Endothelial cell of umbilical vein (primary cell): ENCODE data around the gene SLC13A1. TPM values are rescaled to one million over a fixed set of nuclear protein-coding genes. Genes with fewer than 3 reads are reported as not detected.

Source experiments
- BruUV-seq: library from RNA; stranded (reverse); fragments of 400-500 nt; replicated peaks from 2 replicates; lab custom pipeline; 2021; lab: Mats Ljungman, UMichigan
- CTCF ChIA-PET: fragments of 300-600, 350-600 bp; sonication (Branson Sonifier 250); formaldehyde crosslinking; loops from one replicate; lab custom pipeline; 2021; ENCODE audit warnings: antibody characterized with exemption, inconsistent platforms; lab: Charles Lee
- POLR2A ChIA-PET: fragments of 300-600, 350-600 bp; sonication (Branson Sonifier 250); formaldehyde crosslinking; loops from one replicate; lab custom pipeline; 2021; ENCODE audit warnings: antibody characterized with exemption, inconsistent platforms; lab: Charles Lee
- DNase-seq: peaks from one replicate; pipeline ENCODE4 v3.0.0-alpha.2; 2011; ENCODE audit warnings: low read depth, low spot score
- FAIRE-seq: peaks from 2 replicates; lab custom pipeline; 2011; peaks lifted over from hg19 to GRCh38; lab: Jason Lieb, UNC
- H2AFZ ChIP-seq: 2 replicates; pipeline ENCODE4 v1.6.0; 2012; ENCODE audit warnings: low read depth, low read length, control low read depth, inconsistent platforms
- H3K27ac ChIP-seq: 2 replicates; pipeline ENCODE4 v1.5.1; 2011; ENCODE audit warnings: low read depth, mild to moderate bottlenecking, control low read depth, low read length, moderate library complexity; ENCODE audit not compliant: insufficient read depth
- H3K27me3 ChIP-seq, 2 experiments: 2 replicates each; pipeline versions ENCODE4 v1.6.0 to v1.6.1; 2011; ENCODE audit warnings: low read length in 2 of 2, mixed read lengths in 1 of 2; ENCODE audit not compliant: control insufficient read depth in 2 of 2, insufficient read depth in 2 of 2
- H3K36me3 ChIP-seq, 2 experiments: 2 replicates in 1 of 2; 3 replicates in 1 of 2; pipeline ENCODE4 v1.5.1; 2011; ENCODE audit warnings: low read length in 2 of 2, mild to moderate bottlenecking in 1 of 2, moderate library complexity in 1 of 2; ENCODE audit not compliant: control insufficient read depth in 2 of 2, insufficient read depth in 2 of 2; ENCODE audit errors: extremely low read depth in 1 of 2
- H3K4me1 ChIP-seq: 3 replicates; pipeline ENCODE4 v1.5.1; 2011; ENCODE audit warnings: mild to moderate bottlenecking, low read length; ENCODE audit not compliant: control insufficient read depth, insufficient read depth; ENCODE audit errors: extremely low read depth
- H3K4me2 ChIP-seq: 2 replicates; pipeline ENCODE4 v1.6.1; 2011; ENCODE audit warnings: low read length, control low read depth, mixed read lengths; ENCODE audit not compliant: insufficient read depth
- H3K4me3 ChIP-seq, 3 experiments: fragments of 200-600 bp in 1 of 3; sonication (generic), shearing (Covaris generic) in 1 of 3; replicated peaks in 1 of 3; 2 replicates each; pipeline ENCODE4 v1.5.1; 2011 to 2016; ENCODE audit warnings: control low read depth in 3 of 3, low read length in 3 of 3, mild to moderate bottlenecking in 2 of 3, inconsistent platforms in 1 of 3, low read depth in 1 of 3, moderate library complexity in 1 of 3; ENCODE audit not compliant: insufficient read depth in 1 of 3
- H3K79me2 ChIP-seq: 2 replicates; pipeline ENCODE4 v1.6.0; 2012; ENCODE audit warnings: low read length, inconsistent platforms; ENCODE audit not compliant: control insufficient read depth, insufficient read depth
- H3K9ac ChIP-seq: replicated peaks from 2 replicates; pipeline ENCODE3; 2011; ENCODE audit warnings: low read length, control low read depth; ENCODE audit not compliant: insufficient read depth; ENCODE audit errors: extremely low read depth
- H3K9me1 ChIP-seq: replicated peaks from 3 replicates; pipeline ENCODE4 v1.6.0; 2011; ENCODE audit warnings: mild to moderate bottlenecking, low read length; ENCODE audit not compliant: control insufficient read depth, insufficient read depth; ENCODE audit errors: extremely low read depth
- H3K9me3 ChIP-seq: replicated peaks from 2 replicates; pipeline ENCODE4 v1.5.1; 2012; ENCODE audit warnings: low read length, inconsistent platforms; ENCODE audit not compliant: control insufficient read depth, insufficient read depth
- H4K20me1 ChIP-seq: replicated peaks from 2 replicates; pipeline ENCODE3; 2011; ENCODE audit warnings: mild to moderate bottlenecking, low read length; ENCODE audit not compliant: control insufficient read depth, insufficient read depth; ENCODE audit errors: extremely low read depth
- EZH2 ChIP-seq: IDR thresholded peaks from 2 replicates; pipeline ENCODE4 v1.6.1; 2012; ENCODE audit warnings: borderline replicate concordance, low read depth, mild to moderate bottlenecking, moderate library complexity, low read length, inconsistent platforms; ENCODE audit not compliant: severe bottlenecking
- FOS ChIP-seq: IDR thresholded peaks from 2 replicates; pipeline ENCODE4 v1.6.1; 2011; ENCODE audit warnings: mild to moderate bottlenecking, low read length, moderate library complexity, borderline replicate concordance; ENCODE audit not compliant: insufficient read depth
- GATA2 ChIP-seq: IDR thresholded peaks from 2 replicates; pipeline ENCODE4 v1.7.0; 2011; ENCODE audit warnings: low read depth, mild to moderate bottlenecking, moderate library complexity, mixed read lengths, low read length; ENCODE audit not compliant: insufficient read length, insufficient read depth
- JUN ChIP-seq: IDR thresholded peaks from 2 replicates; pipeline ENCODE4 v1.6.1; 2011; ENCODE audit warnings: borderline replicate concordance, low read depth; ENCODE audit not compliant: insufficient read length, insufficient read depth
- MYC ChIP-seq: IDR thresholded peaks from one replicate; pipeline ENCODE4 v1.6.1; 2011; ENCODE audit warnings: mild to moderate bottlenecking, low read depth, low read length
- POLR2A ChIP-seq: IDR thresholded peaks from 2 replicates; pipeline ENCODE4 v1.6.1; 2012; ENCODE audit warnings: low read depth, mild to moderate bottlenecking, control low read depth, low read length
- POLR2AphosphoS5 ChIP-seq: IDR thresholded peaks from 2 replicates; pipeline ENCODE4 v1.6.1; 2012; ENCODE audit warnings: low read depth, mild to moderate bottlenecking, control low read depth, low read length, moderate library complexity; ENCODE audit not compliant: insufficient read depth
- dilution Hi-C: fragments of 300-500 bp; cut with MboI; formaldehyde crosslinking; loops from one replicate; pipeline ENCODE4 v1.15.0; 2019; ENCODE audit warnings: low sequenced_read_pairs; ENCODE audit not compliant: extremely low pct_ligation_motif_present
- intact Hi-C: fragments of 100-400 bp; cut with micrococcal nuclease; formaldehyde crosslinking; loops from one replicate; pipeline ENCODE4 v1.10.0; 2022
- polyA plus RNA-seq, 4 experiments: library from polyadenylated mRNA; depleted of rRNA in 3 of 4; stranded (reverse) in 3 of 4; unstranded in 1 of 4; fragments of >200 nt; gene quantifications; 2 replicates each; pipeline versions ENCODE4 v1.2.1 to v1.2.3, GENCODE V29; 2011 to 2012; ENCODE audit warnings: missing spikeins in 1 of 4
- total RNA-seq: library from RNA; stranded (reverse); gene quantifications from 2 replicates; pipeline ENCODE4 v1.2.3, GENCODE V29; 2021
- TF ChIP-seq, protein P1 (sequence below), 2 donors: IDR thresholded peaks; 1 replicate in 1 of 2; 2 replicates in 1 of 2; pipeline ENCODE4 v1.5.1; 2011; ENCODE audit warnings: low read length in 2 of 2, mild to moderate bottlenecking in 2 of 2, moderate library complexity in 2 of 2, control low read depth in 1 of 2, inconsistent platforms in 1 of 2, low read depth in 1 of 2; ENCODE audit not compliant: insufficient read depth in 1 of 2; ENCODE audit errors: extremely low read depth in 1 of 2
- TF ChIP-seq, protein P2 (sequence below): IDR thresholded peaks from 2 replicates; pipeline ENCODE4 v1.6.1; 2011; ENCODE audit not compliant: insufficient read depth, insufficient read length

Gene SLC13A1
- total and polyA plus RNA-seq, 2 donors (not counting 3 experiments of a cell fraction or from before 2014, with no cell fraction given): not detected

- no TSS peak for BruUV-seq
- POLR2A ChIA-PET: no interaction called here
- DNase-seq (no peak), FAIRE-seq (no peak)
- Histone ChIP-seq H2AFZ (no peak overlapping the region), H3K9me3 (no peaks in the 10 kb centered on the region), H3K36me3 (no peaks in the 10 kb centered on the region), H3K27ac (no peak overlapping the region), H3K9ac (no peak overlapping the region), H4K20me1 (no peaks in the 10 kb centered on the region), H3K9me1 (no peaks in the 10 kb centered on the region), H3K79me2 (no peaks in the 10 kb centered on the region), H3K4me2 (no peak overlapping the region), H3K4me1 (no peaks in the 10 kb centered on the region), H3K4me3 (no peak overlapping the region), H3K27me3 (no peaks in the 10 kb centered on the region)
- TF ChIP-seq JUN (no peak), POLR2AphosphoS5 (no peak), EZH2 (no peak), MYC (no peak), POLR2A (no peak), GATA2 (no peak), FOS (no peak)
- TF ChIP-seq, protein P1, sequence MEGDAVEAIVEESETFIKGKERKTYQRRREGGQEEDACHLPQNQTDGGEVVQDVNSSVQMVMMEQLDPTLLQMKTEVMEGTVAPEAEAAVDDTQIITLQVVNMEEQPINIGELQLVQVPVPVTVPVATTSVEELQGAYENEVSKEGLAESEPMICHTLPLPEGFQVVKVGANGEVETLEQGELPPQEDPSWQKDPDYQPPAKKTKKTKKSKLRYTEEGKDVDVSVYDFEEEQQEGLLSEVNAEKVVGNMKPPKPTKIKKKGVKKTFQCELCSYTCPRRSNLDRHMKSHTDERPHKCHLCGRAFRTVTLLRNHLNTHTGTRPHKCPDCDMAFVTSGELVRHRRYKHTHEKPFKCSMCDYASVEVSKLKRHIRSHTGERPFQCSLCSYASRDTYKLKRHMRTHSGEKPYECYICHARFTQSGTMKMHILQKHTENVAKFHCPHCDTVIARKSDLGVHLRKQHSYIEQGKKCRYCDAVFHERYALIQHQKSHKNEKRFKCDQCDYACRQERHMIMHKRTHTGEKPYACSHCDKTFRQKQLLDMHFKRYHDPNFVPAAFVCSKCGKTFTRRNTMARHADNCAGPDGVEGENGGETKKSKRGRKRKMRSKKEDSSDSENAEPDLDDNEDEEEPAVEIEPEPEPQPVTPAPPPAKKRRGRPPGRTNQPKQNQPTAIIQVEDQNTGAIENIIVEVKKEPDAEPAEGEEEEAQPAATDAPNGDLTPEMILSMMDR (IDR thresholded peaks at IDR 0.05; ENCODE audit: extremely low read depth in 1 of 2, insufficient read depth in 1 of 2, low read depth in 1 of 2, low read length in 2 of 2): no peak
- TF ChIP-seq, protein P2, sequence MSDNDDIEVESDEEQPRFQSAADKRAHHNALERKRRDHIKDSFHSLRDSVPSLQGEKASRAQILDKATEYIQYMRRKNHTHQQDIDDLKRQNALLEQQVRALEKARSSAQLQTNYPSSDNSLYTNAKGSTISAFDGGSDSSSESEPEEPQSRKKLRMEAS: no peak
- dilution Hi-C loops: no loop called here
- CTCF ChIA-PET: no interaction called here
- intact Hi-C loops: no loop called here
These were observed 1.7 kb downstream of the SLC13A1 start for GRCh38 chr7:123198111-123198510.
